ENCODE data around the gene TLE7. TPM values are rescaled to one million over a fixed set of nuclear protein-coding genes. Genes with fewer than 3 reads are reported as not detected.
A peak's percentile ranks its signal among the peaks of the same experiment; 100 is the strongest.

The TLE7 gene
- total RNA-seq, 2 donors from 2014 or later: not detected

DNA sequence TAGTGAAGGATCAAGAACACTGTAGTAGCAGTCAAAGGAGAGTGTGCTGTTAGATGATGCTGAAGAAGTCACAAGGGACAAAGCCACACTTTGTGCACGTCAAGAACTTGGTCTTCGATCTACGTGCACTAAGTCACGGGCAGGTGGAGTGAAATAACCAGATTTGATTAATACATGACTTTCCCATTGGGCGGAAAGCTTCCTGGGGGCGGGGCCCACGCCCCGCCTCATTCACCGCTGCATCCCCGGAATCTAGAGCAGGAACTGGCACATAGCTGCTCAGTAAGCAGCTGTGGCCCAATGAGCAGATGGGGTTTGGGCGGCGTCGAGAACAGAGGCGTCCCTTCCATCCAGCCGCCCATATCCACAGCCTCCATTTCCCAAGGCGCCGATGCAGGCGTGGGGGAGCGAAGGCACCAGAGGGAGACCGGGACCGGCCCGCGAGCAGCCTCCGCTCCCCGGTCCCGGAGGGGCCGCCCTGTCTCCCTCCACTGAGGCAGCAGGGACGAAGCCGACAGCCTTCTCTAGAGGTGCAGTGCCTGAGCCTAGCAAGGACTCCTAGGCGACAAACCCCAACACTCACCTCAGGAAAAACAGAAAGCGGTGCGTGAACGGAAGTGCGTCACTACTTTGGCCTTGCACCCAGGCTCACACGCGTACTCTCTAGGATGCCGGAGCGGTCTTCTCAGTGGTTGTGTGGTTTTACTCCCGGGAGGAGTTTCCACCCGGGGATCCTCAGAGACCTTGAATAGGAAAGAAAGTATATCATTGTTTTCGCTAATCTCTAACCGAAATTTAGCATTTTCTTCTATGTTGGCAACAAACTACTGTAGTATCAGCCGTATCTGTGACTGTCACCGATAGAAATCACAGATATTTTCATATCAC, 42.4 kb upstream of the TLE7 start:
- peak overlapping the region; percentile 77 to 95 (median 87) for H3K27ac ChIP-seq
- no peaks in the 10 kb centered on the region for H3K27me3 ChIP-seq
- no peaks in the 10 kb centered on the region for H3K36me3 ChIP-seq (replicated peaks in 1 of 2; ENCODE audit: insufficient read depth in 1 of 2, low read depth in 2 of 2)
- WGBS, 2 donors: 0 to 1% methylated on average over 14 to 44 of the region's 44 CpGs
- peaks cover 7% of the 10 kb centered on the region for H3K4me1 ChIP-seq
- TF ChIP-seq, protein P1, sequence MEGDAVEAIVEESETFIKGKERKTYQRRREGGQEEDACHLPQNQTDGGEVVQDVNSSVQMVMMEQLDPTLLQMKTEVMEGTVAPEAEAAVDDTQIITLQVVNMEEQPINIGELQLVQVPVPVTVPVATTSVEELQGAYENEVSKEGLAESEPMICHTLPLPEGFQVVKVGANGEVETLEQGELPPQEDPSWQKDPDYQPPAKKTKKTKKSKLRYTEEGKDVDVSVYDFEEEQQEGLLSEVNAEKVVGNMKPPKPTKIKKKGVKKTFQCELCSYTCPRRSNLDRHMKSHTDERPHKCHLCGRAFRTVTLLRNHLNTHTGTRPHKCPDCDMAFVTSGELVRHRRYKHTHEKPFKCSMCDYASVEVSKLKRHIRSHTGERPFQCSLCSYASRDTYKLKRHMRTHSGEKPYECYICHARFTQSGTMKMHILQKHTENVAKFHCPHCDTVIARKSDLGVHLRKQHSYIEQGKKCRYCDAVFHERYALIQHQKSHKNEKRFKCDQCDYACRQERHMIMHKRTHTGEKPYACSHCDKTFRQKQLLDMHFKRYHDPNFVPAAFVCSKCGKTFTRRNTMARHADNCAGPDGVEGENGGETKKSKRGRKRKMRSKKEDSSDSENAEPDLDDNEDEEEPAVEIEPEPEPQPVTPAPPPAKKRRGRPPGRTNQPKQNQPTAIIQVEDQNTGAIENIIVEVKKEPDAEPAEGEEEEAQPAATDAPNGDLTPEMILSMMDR (IDR thresholded peaks at IDR 0.05): peak in 1 of 7 experiments; percentile 4
- TF ChIP-seq POLR2A (IDR thresholded peaks at IDR 0.05): peak; percentile 42 to 82 (median 80)
- H3K4me3 ChIP-seq: peak overlapping the region; percentile 71 to 83
- ATAC-seq (peak; percentile 96), DNase-seq (peak; percentile 83 to 91 (median 86))
- intact Hi-C loops (cut with DNase I): no loop called here
- no peaks in the 10 kb centered on the region for H3K9me3 ChIP-seq

DNA sequence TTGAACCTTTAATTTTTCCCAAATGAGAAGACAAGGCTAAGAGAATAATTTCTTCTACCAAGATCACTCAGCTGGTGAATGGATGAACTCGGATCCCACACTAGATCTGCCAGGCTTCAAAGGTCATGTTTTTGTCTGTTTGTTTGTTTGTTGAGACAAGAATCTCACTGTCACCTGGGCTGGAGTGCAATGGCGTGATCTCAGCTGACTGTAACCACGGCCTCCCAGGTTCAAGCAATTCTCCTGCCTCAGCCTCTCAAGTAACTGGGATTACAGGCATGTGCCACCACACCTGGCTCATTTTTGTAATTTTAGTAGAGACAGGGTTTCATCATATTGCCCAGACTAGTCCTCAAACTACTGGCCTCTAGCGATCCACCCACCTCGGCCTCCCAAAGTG, 40.7 kb upstream of the TLE7 start:
- peaks cover 7% of the 10 kb centered on the region for H3K4me1 ChIP-seq
- H3K27ac ChIP-seq: no peak overlapping the region
- H3K9me3 ChIP-seq: no peaks in the 10 kb centered on the region
- ATAC-seq: no peak
- TF ChIP-seq POLR2A (IDR thresholded peaks at IDR 0.05): no peak
- TF ChIP-seq, protein P1 (IDR thresholded peaks at IDR 0.05): no peak
- DNase-seq: no peak
- H3K4me3 ChIP-seq: no peak overlapping the region
- H3K36me3 ChIP-seq (replicated peaks in 1 of 2; ENCODE audit: insufficient read depth in 1 of 2, low read depth in 2 of 2): peaks cover 0 to 2% of the 10 kb centered on the region in 2 donors
- H3K27me3 ChIP-seq: no peaks in the 10 kb centered on the region
- intact Hi-C loops (cut with DNase I): no loop called here
- 75 to 84% methylated on average over 4 to 5 of the region's 5 CpGs for WGBS, 2 donors

DNA sequence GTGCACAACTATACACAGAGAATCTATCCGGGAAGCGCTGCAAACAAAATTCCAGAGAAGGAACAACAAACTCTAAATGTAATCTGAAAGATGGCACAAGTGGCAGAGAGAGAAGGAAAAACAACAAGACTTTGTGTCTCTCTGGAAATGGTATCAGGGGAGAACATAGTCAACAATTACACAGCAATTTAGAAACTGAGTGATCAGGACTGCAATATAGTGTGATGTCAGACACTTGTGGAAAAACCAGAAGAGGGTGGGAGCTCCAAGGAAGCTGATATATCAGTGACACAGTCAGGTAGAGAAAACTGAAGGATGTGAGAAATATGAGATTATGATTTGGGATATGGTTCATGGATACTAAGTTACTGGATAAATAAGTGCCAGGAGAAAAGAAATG, 39.1 kb upstream of the TLE7 start:
- intact Hi-C loops (cut with DNase I): loop anchor here (2.0 kb wide), 1 partner anchor 16 kb away; no protein-coding TSS in a partner anchor
- H3K27ac ChIP-seq: no peak overlapping the region
- DNase-seq (no peak), ATAC-seq (no peak)
- H3K4me3 ChIP-seq: no peak overlapping the region
- no peaks in the 10 kb centered on the region for H3K9me3 ChIP-seq
- H3K36me3 ChIP-seq (replicated peaks in 1 of 2; ENCODE audit: insufficient read depth in 1 of 2, low read depth in 2 of 2): peaks cover 0 to 9% of the 10 kb centered on the region in 2 donors
- no peak for TF ChIP-seq POLR2A (IDR thresholded peaks at IDR 0.05)
- TF ChIP-seq, protein P1 (IDR thresholded peaks at IDR 0.05): no peak
- peaks cover 7% of the 10 kb centered on the region for H3K4me1 ChIP-seq
- 91 to 94% methylated on average over 2 of the region's 2 CpGs for WGBS, 2 donors
- H3K27me3 ChIP-seq: no peaks in the 10 kb centered on the region

DNA sequence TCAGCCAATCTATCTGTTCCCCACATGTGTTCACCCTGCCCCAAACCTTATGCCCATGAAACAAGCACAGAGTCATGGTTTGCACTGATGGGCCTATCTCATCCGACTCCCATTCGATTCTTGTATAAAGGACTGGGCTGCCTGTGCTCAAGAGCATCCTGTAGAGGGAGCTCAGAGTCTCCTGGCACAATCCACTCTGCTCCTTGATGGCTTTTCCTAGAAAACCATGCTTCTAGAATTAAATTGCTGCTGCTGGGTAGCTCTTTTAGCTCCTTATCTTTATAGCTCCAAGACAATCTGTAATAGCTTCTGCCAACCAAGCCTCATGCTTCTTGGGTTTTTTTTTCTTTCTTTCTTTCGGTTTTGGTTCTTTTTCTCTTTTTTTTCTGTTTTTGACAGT, 37.6 kb upstream of the TLE7 start:
- no peaks in the 10 kb centered on the region for H3K9me3 ChIP-seq
- peaks cover 0 to 11% of the 10 kb centered on the region in 2 donors for H3K36me3 ChIP-seq (replicated peaks in 1 of 2; ENCODE audit: insufficient read depth in 1 of 2, low read depth in 2 of 2)
- ATAC-seq (no peak), DNase-seq (peak in 2 of 4 donors; percentile 10 to 13)
- no peak for TF ChIP-seq POLR2A (IDR thresholded peaks at IDR 0.05)
- TF ChIP-seq, protein P1 (IDR thresholded peaks at IDR 0.05): peak in 5 of 7 experiments; percentile 14 to 38 (median 24)
- H3K4me1 ChIP-seq: peaks cover 7% of the 10 kb centered on the region
- intact Hi-C loops (cut with DNase I): no loop called here
- no peak overlapping the region for H3K4me3 ChIP-seq
- H3K27me3 ChIP-seq: no peaks in the 10 kb centered on the region
- no peak overlapping the region for H3K27ac ChIP-seq
- 44 to 52% methylated on average over 3 of the region's 3 CpGs for WGBS, 2 donors
